ENCODE results near the gene CLK3. TPM values are rescaled to one million over a fixed set of nuclear protein-coding genes. Genes with fewer than 3 reads are reported as not detected.
"Not testable (repeated sequence)": the region's sequence is repeated elsewhere in the genome, so short reads cannot be mapped to it uniquely, and the experiment has no call there.

The CLK3 gene
- total RNA-seq, 4 donors from 2014 or later, result 123 to 361 (median 213) TPM

DNA sequence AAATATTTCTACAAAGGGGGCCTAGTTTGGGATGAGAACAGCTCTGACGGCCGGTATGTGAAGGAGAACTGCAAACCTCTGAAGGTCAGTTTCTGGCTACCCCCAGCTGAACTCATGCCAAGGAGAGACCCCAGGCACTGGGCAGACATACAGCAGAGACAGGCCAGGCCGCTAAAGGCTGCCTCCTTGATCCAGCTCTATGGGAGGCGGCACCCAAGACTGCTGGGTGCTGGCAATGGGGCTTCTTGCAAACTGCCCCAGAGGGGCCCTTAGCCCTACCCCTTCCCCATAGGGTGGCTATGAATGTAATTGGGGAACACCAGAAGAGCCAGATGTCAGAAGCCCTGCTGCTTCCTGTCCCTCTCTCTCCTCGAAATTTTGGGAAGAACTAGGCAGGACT, 13.3 kb downstream of the CLK3 start:
- no peak overlapping the region for H3K4me3 ChIP-seq
- H3K27ac ChIP-seq, result peak overlapping the region in 1 of 4 donors; percentile 25
- peaks cover 0 to 22% (median 2%) of the 10 kb centered on the region in 4 donors for H3K4me1 ChIP-seq
- no peak for DNase-seq
- H3K9me3 ChIP-seq, result no peaks in the 10 kb centered on the region
- no peaks in the 10 kb centered on the region for H3K27me3 ChIP-seq
- no peak for TF ChIP-seq POLR2A (IDR thresholded peaks at IDR 0.05)
- TF ChIP-seq, protein P1, sequence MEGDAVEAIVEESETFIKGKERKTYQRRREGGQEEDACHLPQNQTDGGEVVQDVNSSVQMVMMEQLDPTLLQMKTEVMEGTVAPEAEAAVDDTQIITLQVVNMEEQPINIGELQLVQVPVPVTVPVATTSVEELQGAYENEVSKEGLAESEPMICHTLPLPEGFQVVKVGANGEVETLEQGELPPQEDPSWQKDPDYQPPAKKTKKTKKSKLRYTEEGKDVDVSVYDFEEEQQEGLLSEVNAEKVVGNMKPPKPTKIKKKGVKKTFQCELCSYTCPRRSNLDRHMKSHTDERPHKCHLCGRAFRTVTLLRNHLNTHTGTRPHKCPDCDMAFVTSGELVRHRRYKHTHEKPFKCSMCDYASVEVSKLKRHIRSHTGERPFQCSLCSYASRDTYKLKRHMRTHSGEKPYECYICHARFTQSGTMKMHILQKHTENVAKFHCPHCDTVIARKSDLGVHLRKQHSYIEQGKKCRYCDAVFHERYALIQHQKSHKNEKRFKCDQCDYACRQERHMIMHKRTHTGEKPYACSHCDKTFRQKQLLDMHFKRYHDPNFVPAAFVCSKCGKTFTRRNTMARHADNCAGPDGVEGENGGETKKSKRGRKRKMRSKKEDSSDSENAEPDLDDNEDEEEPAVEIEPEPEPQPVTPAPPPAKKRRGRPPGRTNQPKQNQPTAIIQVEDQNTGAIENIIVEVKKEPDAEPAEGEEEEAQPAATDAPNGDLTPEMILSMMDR (IDR thresholded peaks at IDR 0.05), result no peak
- H3K36me3 ChIP-seq, result peaks cover 0 to 94% (median 0%) of the 10 kb centered on the region in 3 donors

DNA sequence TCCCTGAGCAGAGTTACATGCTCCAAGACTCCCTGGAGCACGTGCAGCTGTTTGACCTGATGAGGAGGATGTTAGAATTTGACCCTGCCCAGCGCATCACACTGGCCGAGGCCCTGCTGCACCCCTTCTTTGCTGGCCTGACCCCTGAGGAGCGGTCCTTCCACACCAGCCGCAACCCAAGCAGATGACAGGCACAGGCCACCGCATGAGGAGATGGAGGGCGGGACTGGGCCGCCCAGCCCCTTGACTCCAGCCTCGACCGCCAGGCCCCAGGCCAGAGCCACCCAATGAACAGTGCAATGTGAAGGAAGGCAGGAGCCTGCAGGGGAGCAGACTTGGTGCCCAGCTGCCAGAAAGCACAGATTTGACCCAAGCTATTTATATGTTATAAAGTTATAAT, 14.1 kb downstream of the CLK3 start:
- DNase-seq, result not testable (repeated sequence)
- Histone ChIP-seq H3K27ac (peak overlapping the region in 1 of 4 donors; percentile 67), H3K36me3 (peaks cover 0 to 94% (median 0%) of the 10 kb centered on the region in 3 donors)

DNA sequence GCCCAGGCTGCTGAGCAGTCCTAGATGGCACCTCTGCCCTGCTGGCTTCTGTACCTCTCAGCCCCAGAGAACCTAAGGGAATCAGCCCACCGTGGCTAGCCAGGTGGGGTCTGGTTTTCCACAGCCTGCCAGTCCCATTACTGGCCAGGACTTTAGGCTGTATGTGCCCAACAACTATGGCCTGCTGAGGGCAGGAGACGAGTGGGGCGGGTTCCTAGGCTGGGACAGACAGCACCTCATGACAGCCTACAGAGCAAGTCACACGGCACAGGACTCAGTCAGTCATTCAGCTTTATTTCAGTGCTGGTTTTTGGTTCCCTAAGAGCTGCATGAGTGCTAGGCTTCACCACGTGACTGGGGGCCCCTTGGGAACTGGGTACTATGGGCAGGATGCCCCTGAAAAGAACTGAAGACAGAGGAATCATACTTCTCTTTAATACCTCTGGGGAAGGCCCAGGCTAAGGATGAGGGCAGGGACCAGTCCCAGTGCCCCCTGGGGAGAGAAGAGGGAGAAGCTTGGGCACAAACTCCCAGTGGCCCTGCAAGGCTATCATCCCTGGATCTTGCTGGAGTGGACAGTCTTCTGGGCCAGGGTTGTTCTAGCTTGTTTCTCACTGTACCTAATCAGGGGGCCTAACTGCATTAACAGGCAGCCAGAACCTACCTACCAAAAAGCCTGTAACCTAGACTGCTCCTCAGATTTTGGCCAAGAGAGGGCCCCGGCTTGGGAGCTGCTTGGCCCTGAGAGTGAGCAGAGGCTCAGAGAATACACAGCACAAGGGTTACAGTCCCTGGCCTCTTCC, 14.8 kb downstream of the CLK3 start:
- TF ChIP-seq, protein P1 (IDR thresholded peaks at IDR 0.05), result no peak
- no peak for TF ChIP-seq POLR2A (IDR thresholded peaks at IDR 0.05)
- peak overlapping the region in 1 of 4 donors; percentile 67 for H3K27ac ChIP-seq
- H3K9me3 ChIP-seq, result no peaks in the 10 kb centered on the region
- no peak overlapping the region for H3K4me3 ChIP-seq
- H3K36me3 ChIP-seq, result peaks cover 0 to 92% (median 0%) of the 10 kb centered on the region in 3 donors
- H3K27me3 ChIP-seq, result no peaks in the 10 kb centered on the region
- DNase-seq, result peak in 2 of 3 donors; percentile 82 to 83
- H3K4me1 ChIP-seq, result peaks cover 0 to 22% (median 2%) of the 10 kb centered on the region in 4 donors

More for the DNA sequence above, 14.1 kb downstream of the CLK3 start:
- not testable (repeated sequence) for H3K9me3 ChIP-seq, H3K4me3 ChIP-seq, H3K27me3 ChIP-seq
- H3K4me1 ChIP-seq, result peaks cover 0 to 22% (median 2%) of the 10 kb centered on the region in 4 donors

DNA sequence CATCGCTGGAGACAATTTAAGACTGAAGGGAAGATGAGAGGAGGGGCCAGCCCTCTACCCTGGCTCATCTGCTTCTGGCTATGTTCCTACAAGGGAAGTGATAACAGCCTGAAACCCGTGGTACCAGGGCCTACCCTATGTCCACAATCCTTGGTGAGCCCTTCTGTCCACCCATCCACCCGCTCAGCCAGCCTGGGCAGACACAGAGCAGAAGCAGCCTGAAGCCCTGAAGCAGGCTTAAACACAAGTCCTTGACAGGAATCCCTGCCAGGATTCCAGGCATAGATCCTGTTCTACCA, 15.4 kb downstream of the CLK3 start:
- H3K27me3 ChIP-seq, result no peaks in the 10 kb centered on the region
- peak overlapping the region in 1 of 4 donors; percentile 67 for H3K27ac ChIP-seq
- DNase-seq, result no peak
- no peak overlapping the region for H3K4me3 ChIP-seq
- peaks cover 0 to 92% (median 0%) of the 10 kb centered on the region in 3 donors for H3K36me3 ChIP-seq
- TF ChIP-seq POLR2A (IDR thresholded peaks at IDR 0.05), result no peak
- no peaks in the 10 kb centered on the region for H3K9me3 ChIP-seq
- H3K4me1 ChIP-seq, result peaks cover 0 to 22% (median 2%) of the 10 kb centered on the region in 4 donors

DNA sequence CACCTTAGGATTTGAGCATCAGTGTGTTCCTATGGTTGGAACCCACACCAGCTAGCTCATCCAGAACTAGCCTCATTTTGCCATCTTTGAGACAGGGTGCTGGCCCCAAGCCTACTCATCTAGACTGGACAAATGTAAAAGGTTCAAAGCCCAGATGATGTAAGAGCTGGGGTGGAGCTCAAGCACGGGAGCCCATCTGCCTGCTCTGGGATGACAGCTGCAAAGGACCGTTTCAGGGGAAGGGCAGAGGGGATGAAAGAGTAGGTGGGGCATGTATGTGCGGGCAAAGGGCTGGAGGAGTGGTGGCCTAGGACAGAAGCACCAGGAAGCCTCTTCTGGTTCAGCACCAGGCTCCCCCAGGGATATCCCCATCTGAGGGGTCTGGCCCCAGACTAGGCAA, 15.8 kb downstream of the CLK3 start:
- TF ChIP-seq, protein P1 (IDR thresholded peaks at IDR 0.05), result no peak
- no peak for TF ChIP-seq POLR2A (IDR thresholded peaks at IDR 0.05)
- no peak for DNase-seq
- peaks cover 0 to 92% (median 0%) of the 10 kb centered on the region in 3 donors for H3K36me3 ChIP-seq
- H3K27me3 ChIP-seq, result no peaks in the 10 kb centered on the region
- H3K4me3 ChIP-seq, result no peak overlapping the region
- no peaks in the 10 kb centered on the region for H3K9me3 ChIP-seq
- no peak overlapping the region for H3K27ac ChIP-seq
- H3K4me1 ChIP-seq, result peaks cover 0 to 20% (median 2%) of the 10 kb centered on the region in 4 donors

DNA sequence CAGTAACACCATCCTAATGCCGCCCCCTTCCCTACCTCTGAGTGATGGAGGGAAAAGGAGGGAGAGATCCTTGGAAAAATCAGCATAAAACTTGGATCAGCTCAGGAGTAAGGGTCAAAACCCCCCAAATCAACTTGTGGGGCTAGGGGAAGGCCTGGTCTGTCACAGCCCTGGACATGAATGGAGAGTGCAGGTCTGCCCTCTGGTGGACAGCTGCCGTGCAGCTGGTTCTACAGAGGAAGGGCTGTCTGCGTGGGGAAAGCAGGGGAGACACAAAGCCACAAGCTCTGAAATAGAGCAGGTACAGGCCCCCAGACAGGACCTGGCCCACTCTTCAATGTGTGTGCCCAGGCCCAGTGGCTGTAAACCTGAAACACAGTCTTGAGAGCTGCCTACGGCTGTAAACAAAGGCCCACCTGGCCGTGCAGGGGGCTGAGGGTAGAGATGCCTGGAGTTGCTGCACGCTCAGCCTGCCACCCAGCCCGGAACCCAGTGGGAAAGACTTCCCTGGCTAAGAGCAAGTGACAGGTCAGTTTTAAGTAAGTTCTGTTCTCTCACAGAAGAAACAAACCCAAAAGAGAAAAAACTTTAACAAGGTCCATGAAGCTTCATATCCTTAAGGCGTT, 16.4 kb downstream of the CLK3 start:
- H3K27ac ChIP-seq, result no peak overlapping the region
- DNase-seq, result peak; percentile 71 to 86 (median 76)
- H3K36me3 ChIP-seq, result peaks cover 0 to 92% (median 0%) of the 10 kb centered on the region in 3 donors
- peaks cover 0 to 13% (median 2%) of the 10 kb centered on the region in 4 donors for H3K4me1 ChIP-seq
- H3K9me3 ChIP-seq, result no peaks in the 10 kb centered on the region
- H3K27me3 ChIP-seq, result no peaks in the 10 kb centered on the region
- H3K4me3 ChIP-seq, result no peak overlapping the region
- no peak for TF ChIP-seq POLR2A (IDR thresholded peaks at IDR 0.05)
- TF ChIP-seq, protein P1 (IDR thresholded peaks at IDR 0.05), result peak; percentile 42 to 83 (median 70)

All from Peyer's patch (tissue), 4 donors.